Measurements from ENCODE around the gene SNX25. TPM values are rescaled to one million over a fixed set of nuclear protein-coding genes. Genes with fewer than 3 reads are reported as not detected.
"Not testable (repeated sequence)": the region's sequence is repeated elsewhere in the genome, so short reads cannot be mapped to it uniquely, and the experiment has no call there.

SNX25 gene
- total and polyA plus RNA-seq, 2 experiments from 2014 or later, result 6.9 to 25.0 TPM

DNA sequence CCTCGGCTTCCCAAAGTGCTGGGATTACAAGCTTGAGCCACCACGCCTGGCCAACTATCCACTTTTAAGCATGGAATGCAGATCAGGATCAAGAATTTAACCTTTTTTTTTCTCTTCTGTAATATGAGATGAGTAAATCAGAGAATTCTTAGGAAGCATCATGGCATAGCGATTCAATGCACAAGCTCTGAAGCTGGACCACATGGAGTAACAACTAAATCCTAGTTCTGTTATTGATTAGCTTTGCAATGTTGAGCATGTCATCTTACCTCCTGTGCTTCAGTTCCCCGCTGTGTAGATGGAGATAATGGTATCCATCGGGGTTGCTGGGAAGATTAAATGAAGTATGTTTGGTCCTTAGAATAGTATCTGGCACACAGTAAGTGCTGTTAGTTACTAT lies 1.9 kb upstream of the SNX25 start:
- H3K27me3 Mint-ChIP-seq (ENCODE audit: insufficient read depth, low read depth, poor library complexity), result peaks cover 43% of the 10 kb centered on the region
- Histone ChIP-seq H3K36me3 (ENCODE audit: insufficient read depth) (no peaks in the 10 kb centered on the region), H3K9me2 (ENCODE audit: insufficient read depth) (no peaks in the 10 kb centered on the region), H3K4me3 (no peak overlapping the region), H3K4me2 (no peak overlapping the region), H3K27me3 (ENCODE audit: insufficient read depth) (peaks cover 49% of the 10 kb centered on the region), H3F3A (replicated peaks; ENCODE audit: low read depth) (peaks cover 9% of the 10 kb centered on the region), H3K4me1 (ENCODE audit: insufficient read depth) (peaks cover 28% of the 10 kb centered on the region), H3K79me2 (replicated peaks; ENCODE audit: insufficient read depth) (peaks cover 23% of the 10 kb centered on the region), H4K20me1 (replicated peaks; ENCODE audit: insufficient read depth) (no peaks in the 10 kb centered on the region), H3K27ac (ENCODE audit: low read depth) (no peak overlapping the region), H2AFZ (no peak overlapping the region)
- H3K36me3 Mint-ChIP-seq (ENCODE audit: low read depth), result no peaks in the 10 kb centered on the region; the same call in 2 of the 3 replicates
- H3K27ac Mint-ChIP-seq, result no peak overlapping the region
- H3K4me3 Mint-ChIP-seq, result no peak overlapping the region
- DNase-seq (ENCODE audit: low spot score) (no peak), ATAC-seq (no peak)
- TF ChIP-seq, protein P1, sequence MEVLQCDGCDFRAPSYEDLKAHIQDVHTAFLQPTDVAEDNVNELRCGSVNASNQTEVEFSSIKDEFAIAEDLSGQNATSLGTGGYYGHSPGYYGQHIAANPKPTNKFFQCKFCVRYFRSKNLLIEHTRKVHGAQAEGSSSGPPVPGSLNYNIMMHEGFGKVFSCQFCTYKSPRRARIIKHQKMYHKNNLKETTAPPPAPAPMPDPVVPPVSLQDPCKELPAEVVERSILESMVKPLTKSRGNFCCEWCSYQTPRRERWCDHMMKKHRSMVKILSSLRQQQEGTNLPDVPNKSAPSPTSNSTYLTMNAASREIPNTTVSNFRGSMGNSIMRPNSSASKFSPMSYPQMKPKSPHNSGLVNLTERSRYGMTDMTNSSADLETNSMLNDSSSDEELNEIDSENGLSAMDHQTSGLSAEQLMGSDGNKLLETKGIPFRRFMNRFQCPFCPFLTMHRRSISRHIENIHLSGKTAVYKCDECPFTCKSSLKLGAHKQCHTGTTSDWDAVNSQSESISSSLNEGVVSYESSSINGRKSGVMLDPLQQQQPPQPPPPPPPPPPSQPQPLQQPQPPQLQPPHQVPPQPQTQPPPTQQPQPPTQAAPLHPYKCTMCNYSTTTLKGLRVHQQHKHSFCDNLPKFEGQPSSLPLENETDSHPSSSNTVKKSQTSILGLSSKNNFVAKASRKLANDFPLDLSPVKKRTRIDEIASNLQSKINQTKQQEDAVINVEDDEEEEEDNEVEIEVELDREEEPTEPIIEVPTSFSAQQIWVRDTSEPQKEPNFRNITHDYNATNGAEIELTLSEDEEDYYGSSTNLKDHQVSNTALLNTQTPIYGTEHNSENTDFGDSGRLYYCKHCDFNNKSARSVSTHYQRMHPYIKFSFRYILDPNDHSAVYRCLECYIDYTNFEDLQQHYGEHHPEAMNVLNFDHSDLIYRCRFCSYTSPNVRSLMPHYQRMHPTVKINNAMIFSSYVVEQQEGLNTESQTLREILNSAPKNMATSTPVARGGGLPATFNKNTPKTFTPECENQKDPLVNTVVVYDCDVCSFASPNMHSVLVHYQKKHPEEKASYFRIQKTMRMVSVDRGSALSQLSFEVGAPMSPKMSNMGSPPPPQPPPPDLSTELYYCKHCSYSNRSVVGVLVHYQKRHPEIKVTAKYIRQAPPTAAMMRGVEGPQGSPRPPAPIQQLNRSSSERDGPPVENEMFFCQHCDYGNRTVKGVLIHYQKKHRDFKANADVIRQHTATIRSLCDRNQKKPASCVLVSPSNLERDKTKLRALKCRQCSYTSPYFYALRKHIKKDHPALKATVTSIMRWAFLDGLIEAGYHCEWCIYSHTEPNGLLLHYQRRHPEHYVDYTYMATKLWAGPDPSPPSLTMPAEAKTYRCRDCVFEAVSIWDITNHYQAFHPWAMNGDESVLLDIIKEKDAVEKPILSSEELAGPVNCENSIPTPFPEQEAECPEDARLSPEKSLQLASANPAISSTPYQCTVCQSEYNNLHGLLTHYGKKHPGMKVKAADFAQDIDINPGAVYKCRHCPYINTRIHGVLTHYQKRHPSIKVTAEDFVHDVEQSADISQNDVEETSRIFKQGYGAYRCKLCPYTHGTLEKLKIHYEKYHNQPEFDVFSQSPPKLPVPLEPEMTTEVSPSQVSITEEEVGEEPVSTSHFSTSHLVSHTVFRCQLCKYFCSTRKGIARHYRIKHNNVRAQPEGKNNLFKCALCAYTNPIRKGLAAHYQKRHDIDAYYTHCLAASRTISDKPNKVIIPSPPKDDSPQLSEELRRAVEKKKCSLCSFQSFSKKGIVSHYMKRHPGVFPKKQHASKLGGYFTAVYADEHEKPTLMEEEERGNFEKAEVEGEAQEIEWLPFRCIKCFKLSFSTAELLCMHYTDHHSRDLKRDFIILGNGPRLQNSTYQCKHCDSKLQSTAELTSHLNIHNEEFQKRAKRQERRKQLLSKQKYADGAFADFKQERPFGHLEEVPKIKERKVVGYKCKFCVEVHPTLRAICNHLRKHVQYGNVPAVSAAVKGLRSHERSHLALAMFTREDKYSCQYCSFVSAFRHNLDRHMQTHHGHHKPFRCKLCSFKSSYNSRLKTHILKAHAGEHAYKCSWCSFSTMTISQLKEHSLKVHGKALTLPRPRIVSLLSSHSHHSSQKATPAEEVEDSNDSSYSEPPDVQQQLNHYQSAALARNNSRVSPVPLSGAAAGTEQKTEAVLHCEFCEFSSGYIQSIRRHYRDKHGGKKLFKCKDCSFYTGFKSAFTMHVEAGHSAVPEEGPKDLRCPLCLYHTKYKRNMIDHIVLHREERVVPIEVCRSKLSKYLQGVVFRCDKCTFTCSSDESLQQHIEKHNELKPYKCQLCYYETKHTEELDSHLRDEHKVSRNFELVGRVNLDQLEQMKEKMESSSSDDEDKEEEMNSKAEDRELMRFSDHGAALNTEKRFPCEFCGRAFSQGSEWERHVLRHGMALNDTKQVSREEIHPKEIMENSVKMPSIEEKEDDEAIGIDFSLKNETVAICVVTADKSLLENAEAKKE (CRISPR knock-in tag; IDR thresholded peaks at IDR 0.05), result no peak
- TF ChIP-seq POLR2AphosphoS5 (IDR thresholded peaks at IDR 0.05; ENCODE audit: low read depth) (no peak), CREB1 (CRISPR knock-in tag; IDR thresholded peaks at IDR 0.05; ENCODE audit: low read depth) (no peak)
- H3K4me1 Mint-ChIP-seq, result peaks cover 31% of the 10 kb centered on the region
- H3K9me3 Mint-ChIP-seq, result no peaks in the 10 kb centered on the region; the same call in 2 of the 3 replicates

- peaks cover 45% of the 10 kb centered on the region for H3K27me3 ChIP-seq (ENCODE audit: insufficient read depth)
- not testable (repeated sequence) for H3K27ac ChIP-seq (ENCODE audit: low read depth); H4K20me1 ChIP-seq (replicated peaks; ENCODE audit: insufficient read depth); H3K27ac Mint-ChIP-seq; DNase-seq (ENCODE audit: low spot score); H2AFZ ChIP-seq; H3K36me3 ChIP-seq (ENCODE audit: insufficient read depth); H3F3A ChIP-seq (replicated peaks; ENCODE audit: low read depth); H3K4me3 Mint-ChIP-seq; H3K9me2 ChIP-seq (ENCODE audit: insufficient read depth); H3K36me3 Mint-ChIP-seq (ENCODE audit: low read depth); H3K9me3 Mint-ChIP-seq
- H3K4me1 ChIP-seq (ENCODE audit: insufficient read depth), result peaks cover 34% of the 10 kb centered on the region
- H3K27me3 Mint-ChIP-seq (ENCODE audit: insufficient read depth, low read depth, poor library complexity), result peaks cover 40% of the 10 kb centered on the region
- peaks cover 41% of the 10 kb centered on the region for H3K79me2 ChIP-seq (replicated peaks; ENCODE audit: insufficient read depth)
- H3K4me2 ChIP-seq, result peak overlapping the region; percentile 91; the same call in 1 of the 2 replicates
- H3K4me3 ChIP-seq, result peak overlapping the region; percentile 84
- peaks cover 40% of the 10 kb centered on the region for H3K4me1 Mint-ChIP-seq
- ATAC-seq, result peak; percentile 35; the same call in 1 of the 3 replicates
Observed at GRCh38 chr4:185209852-185210101, 379 bp downstream of the SNX25 start.

All from GM23338 (cell line).